ENCODE data around the gene TMEM235.

- TF ChIP-seq POLR2A (IDR thresholded peaks at IDR 0.05) = no peak
- no peak for TF ChIP-seq CTCF (IDR thresholded peaks at IDR 0.05)
Measured at GRCh38 chr17:78240839-78241238, 9.4 kb downstream of the TMEM235 start.
